ENCODE results near the gene KCNA5.

KCNA5 gene

DNA sequence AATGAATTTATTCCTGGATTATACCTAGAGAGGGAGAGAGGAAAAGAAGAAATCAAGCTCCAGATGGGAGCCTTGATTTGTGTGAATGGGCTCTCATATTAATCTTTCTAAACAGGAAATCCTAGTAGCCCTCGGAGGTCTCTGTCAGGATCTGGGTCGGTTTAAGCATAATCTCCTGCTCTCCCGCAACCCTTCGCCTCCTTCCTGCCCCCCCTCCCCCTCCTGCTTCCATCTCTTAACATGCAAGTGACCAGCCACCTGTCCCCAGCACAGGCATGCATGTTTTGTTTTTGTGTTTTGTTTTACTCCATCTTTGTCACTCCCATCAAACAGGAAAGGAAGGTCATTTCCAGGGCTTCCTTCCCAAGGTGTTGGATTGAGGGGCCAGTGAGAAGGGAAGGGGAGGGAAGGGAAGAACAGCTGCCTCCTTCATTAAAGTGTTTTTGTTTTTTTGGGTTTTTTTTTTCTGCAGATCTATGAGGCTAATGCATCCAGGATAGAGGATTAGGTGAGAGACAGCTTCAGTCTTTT lies 4.8 kb upstream of the KCNA5 start:
- no peak for TF ChIP-seq CTCF (IDR thresholded peaks at IDR 0.05; ENCODE audit: extremely low read depth, insufficient read depth, missing control alignments)
- in situ Hi-C loops (cut with MboI; ENCODE audit: low pct_unique_long_range_greater_than_20kb, low sequenced_read_pairs, unreplicated experiment), result no loop called here
- no peak for DNase-seq (ENCODE audit: low spot score)

- TF ChIP-seq CTCF (IDR thresholded peaks at IDR 0.05; ENCODE audit: extremely low read depth, insufficient read depth, missing control alignments), result no peak
- in situ Hi-C loops (cut with MboI; ENCODE audit: low pct_unique_long_range_greater_than_20kb, low sequenced_read_pairs, unreplicated experiment), result no loop called here
- DNase-seq (ENCODE audit: low spot score), result no peak
These were observed 3.9 kb upstream of the KCNA5 start for GRCh38 chr12:5039815-5040214.

- DNase-seq (ENCODE audit: low spot score), result no peak
- in situ Hi-C loops (cut with MboI; ENCODE audit: low pct_unique_long_range_greater_than_20kb, low sequenced_read_pairs, unreplicated experiment), result no loop called here
- TF ChIP-seq CTCF (IDR thresholded peaks at IDR 0.05; ENCODE audit: extremely low read depth, insufficient read depth, missing control alignments), result no peak
These were observed 3.3 kb upstream of the KCNA5 start for GRCh38 chr12:5040368-5040767.

DNA sequence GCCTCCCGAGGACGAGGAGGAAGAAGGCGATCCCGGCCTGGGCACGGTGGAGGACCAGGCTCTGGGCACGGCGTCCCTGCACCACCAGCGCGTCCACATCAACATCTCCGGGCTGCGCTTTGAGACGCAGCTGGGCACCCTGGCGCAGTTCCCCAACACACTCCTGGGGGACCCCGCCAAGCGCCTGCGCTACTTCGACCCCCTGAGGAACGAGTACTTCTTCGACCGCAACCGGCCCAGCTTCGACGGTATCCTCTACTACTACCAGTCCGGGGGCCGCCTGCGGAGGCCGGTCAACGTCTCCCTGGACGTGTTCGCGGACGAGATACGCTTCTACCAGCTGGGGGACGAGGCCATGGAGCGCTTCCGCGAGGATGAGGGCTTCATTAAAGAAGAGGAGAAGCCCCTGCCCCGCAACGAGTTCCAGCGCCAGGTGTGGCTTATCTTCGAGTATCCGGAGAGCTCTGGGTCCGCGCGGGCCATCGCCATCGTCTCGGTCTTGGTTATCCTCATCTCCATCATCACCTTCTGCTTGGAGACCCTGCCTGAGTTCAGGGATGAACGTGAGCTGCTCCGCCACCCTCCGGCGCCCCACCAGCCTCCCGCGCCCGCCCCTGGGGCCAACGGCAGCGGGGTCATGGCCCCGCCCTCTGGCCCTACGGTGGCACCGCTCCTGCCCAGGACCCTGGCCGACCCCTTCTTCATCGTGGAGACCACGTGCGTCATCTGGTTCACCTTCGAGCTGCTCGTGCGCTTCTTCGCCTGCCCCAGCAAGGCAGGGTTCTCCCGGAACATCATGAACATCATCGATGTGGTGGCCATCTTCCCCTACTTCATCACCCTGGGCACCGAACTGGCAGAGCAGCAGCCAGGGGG lies 979 bp downstream of the KCNA5 start:
- in situ Hi-C loops (cut with MboI; ENCODE audit: low pct_unique_long_range_greater_than_20kb, low sequenced_read_pairs, unreplicated experiment), result no loop called here
- DNase-seq (ENCODE audit: low spot score), result no peak
- no peak for TF ChIP-seq CTCF (IDR thresholded peaks at IDR 0.05; ENCODE audit: extremely low read depth, insufficient read depth, missing control alignments)

- in situ Hi-C loops (cut with MboI; ENCODE audit: low pct_unique_long_range_greater_than_20kb, low sequenced_read_pairs, unreplicated experiment), result no loop called here
- no peak for DNase-seq (ENCODE audit: low spot score)
- no peak for TF ChIP-seq CTCF (IDR thresholded peaks at IDR 0.05; ENCODE audit: extremely low read depth, insufficient read depth, missing control alignments)
These were observed 3.4 kb downstream of the KCNA5 start for GRCh38 chr12:5047094-5047493.

GRCh38 chr12:5047729-5048128 lies 4.0 kb downstream of the KCNA5 start:
- in situ Hi-C loops (cut with MboI; ENCODE audit: low pct_unique_long_range_greater_than_20kb, low sequenced_read_pairs, unreplicated experiment), result no loop called here
- no peak for DNase-seq (ENCODE audit: low spot score)
- TF ChIP-seq CTCF (IDR thresholded peaks at IDR 0.05; ENCODE audit: extremely low read depth, insufficient read depth, missing control alignments), result no peak
